IgD-negative memory B cell (primary cell): ENCODE measurements around the gene MRPL22. TPM values are rescaled to one million over a fixed set of nuclear protein-coding genes. Genes with fewer than 3 reads are reported as not detected.
A peak's percentile ranks its signal among the peaks of the same experiment; 100 is the strongest.
"Not testable (repeated sequence)": the region's sequence is repeated elsewhere in the genome, so short reads cannot be mapped to it uniquely, and the experiment has no call there.

ENCODE experiments used
- H3K27ac Mint-ChIP-seq, 3 donors: one replicate each; pipeline ENCODE4 v1.8.0; 2020 to 2022; ENCODE audit warnings: mild to moderate bottlenecking in 3 of 3, mixed read lengths in 3 of 3, moderate library complexity in 1 of 3
- H3K27me3 Mint-ChIP-seq: one replicate; pipeline ENCODE4 v1.8.0; 2021; ENCODE audit warnings: mixed read lengths
- H3K36me3 Mint-ChIP-seq: one replicate; pipeline ENCODE4 v1.8.0; 2020; ENCODE audit warnings: mild to moderate bottlenecking, mixed read lengths
- H3K4me1 Mint-ChIP-seq, 3 donors: one replicate each; pipeline ENCODE4 v1.8.0; 2020 to 2022; ENCODE audit warnings: mixed read lengths in 3 of 3, mild to moderate bottlenecking in 1 of 3
- H3K4me3 Mint-ChIP-seq, 4 donors: one replicate each; pipeline ENCODE4 v1.8.0; 2020 to 2022; ENCODE audit warnings: mild to moderate bottlenecking in 4 of 4, mixed read lengths in 4 of 4, moderate library complexity in 3 of 4
- H3K9me3 Mint-ChIP-seq, 3 donors: one replicate each; pipeline ENCODE4 v1.8.0; 2020 to 2021; ENCODE audit warnings: mixed read lengths in 3 of 3, mild to moderate bottlenecking in 1 of 3
- polyA plus RNA-seq: library from polyadenylated mRNA; unstranded; fragments of 300-500 nt; fragmentation: Illumina TruSeq; gene quantifications from one replicate; pipeline ENCODE4 v1.2.3, GENCODE V29; 2021

MRPL22 gene
- polyA plus RNA-seq, 1 donor from 2014 or later = 87.4 TPM

- H3K36me3 Mint-ChIP-seq = no peaks in the 10 kb centered on the region
- no peaks in the 10 kb centered on the region for H3K4me1 Mint-ChIP-seq
- peaks cover 0 to 10% (median 2%) of the 10 kb centered on the region in 3 donors for H3K9me3 Mint-ChIP-seq
- H3K4me3 Mint-ChIP-seq = no peak overlapping the region
- peaks cover 11% of the 10 kb centered on the region for H3K27me3 Mint-ChIP-seq
- H3K27ac Mint-ChIP-seq = no peak overlapping the region
These were observed 56.9 kb downstream of the MRPL22 start for GRCh38 chr5:154997746-154998145.

DNA sequence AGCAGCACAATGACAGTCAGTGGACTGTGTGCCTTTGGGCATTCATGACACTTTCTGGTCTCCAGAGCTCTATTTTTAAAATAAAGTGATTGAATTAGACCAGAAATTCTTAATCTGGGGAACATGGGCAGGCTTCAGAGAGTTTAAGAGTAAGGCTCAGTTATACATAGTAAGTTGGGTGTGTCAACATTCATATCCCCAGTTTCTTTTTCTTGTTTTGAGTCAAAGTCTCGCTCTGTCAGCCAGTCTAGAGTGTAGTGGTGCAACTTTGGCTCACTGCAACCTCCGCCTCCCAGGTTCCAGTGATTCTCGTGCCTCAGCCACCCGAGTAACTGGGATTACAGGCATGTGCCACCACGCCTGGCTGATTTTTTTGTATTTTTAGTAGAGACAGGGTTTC is 59.0 kb downstream of the MRPL22 start:
- Mint-ChIP-seq H3K27ac (no peak overlapping the region), H3K36me3 (no peaks in the 10 kb centered on the region)

DNA sequence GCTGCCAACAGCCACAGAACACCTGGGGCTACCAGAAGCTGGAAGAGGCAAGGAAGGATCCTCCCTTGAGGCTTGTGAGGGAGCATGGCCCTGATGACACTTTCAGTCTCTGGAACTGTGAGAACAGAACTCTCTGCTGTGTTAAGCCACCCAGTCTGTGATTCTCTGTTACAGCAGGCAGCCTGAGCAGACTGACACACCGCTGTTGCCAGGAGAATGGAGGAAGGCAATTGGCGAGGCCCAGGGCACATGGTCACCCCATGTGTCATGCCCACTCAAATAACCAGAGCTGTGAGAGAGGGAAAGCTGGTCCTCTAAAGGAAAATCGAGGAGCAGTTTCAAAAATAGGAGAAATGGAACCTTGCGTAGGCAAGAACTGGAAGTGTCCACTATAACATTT is 60.6 kb downstream of the MRPL22 start:
- Mint-ChIP-seq H3K9me3 (peaks cover 0 to 11% (median 6%) of the 10 kb centered on the region in 3 donors), H3K36me3 (no peaks in the 10 kb centered on the region), H3K27me3 (peaks cover 11% of the 10 kb centered on the region), H3K4me3 (peak overlapping the region in 1 of 4 donors; percentile 72), H3K4me1 (no peaks in the 10 kb centered on the region), H3K27ac (peak overlapping the region in 1 of 3 donors; percentile 22)

More for the DNA sequence above, 59.0 kb downstream of the MRPL22 start:
- H3K4me1 Mint-ChIP-seq = no peaks in the 10 kb centered on the region
- H3K27me3 Mint-ChIP-seq = peaks cover 11% of the 10 kb centered on the region
- no peak overlapping the region for H3K4me3 Mint-ChIP-seq
- H3K9me3 Mint-ChIP-seq = peaks cover 0 to 8% (median 3%) of the 10 kb centered on the region in 3 donors

DNA sequence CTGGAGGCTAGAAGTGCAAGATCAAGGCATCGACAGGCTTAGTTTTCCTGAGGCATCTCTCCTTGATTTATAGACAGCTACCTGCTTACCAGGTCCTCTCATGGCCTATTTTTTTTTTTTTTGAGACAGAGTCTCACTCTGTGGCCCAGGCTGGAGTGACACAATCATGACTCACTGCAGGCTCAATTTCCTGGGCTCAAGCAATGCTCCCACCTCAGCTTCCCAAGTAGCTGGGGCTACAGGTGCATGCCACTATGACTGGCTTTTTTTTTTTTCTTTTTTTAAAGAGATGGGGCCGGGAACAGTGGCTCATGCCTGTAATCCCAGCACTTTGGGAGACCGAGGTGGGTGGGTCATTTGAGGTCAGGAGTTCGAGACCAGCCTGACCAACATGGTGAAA is 61.8 kb downstream of the MRPL22 start:
- not testable (repeated sequence) for H3K4me1 Mint-ChIP-seq, H3K4me3 Mint-ChIP-seq, H3K27ac Mint-ChIP-seq, H3K36me3 Mint-ChIP-seq
- Mint-ChIP-seq H3K27me3 (peaks cover 16% of the 10 kb centered on the region), H3K9me3 (peaks cover 0 to 11% (median 6%) of the 10 kb centered on the region in 3 donors)

DNA sequence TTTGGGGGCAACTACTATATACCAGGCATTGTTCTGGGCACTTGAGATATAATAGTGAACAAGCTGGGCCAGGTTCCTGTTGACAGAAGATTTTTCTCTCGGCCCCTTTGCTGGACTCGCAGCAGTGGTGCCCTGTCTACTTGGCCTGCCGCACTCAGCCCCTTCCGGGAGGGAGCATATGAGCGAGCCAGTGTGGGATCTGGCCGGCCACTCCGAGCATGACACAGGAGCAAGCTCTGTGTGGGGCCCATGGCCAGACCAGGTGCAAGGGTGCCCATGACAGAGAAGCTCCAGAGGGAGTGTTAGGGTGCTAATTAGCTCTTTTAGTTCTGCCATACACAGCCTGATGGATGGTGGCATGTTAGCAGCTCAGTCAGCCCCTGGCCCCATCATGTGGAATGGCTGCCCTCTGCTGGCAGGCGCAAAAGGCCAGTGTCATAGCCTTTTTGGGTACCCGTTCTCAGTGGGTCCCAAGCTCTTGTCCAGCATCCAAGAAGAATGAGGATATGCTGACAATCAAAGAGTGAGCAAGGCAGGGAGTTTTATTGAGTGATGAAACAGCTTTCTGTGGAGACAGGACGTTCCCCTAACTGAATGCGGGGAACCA is 63.4 kb downstream of the MRPL22 start:
- peaks cover 17% of the 10 kb centered on the region for H3K27me3 Mint-ChIP-seq
- H3K4me1 Mint-ChIP-seq = no peaks in the 10 kb centered on the region
- H3K27ac Mint-ChIP-seq = no peak overlapping the region
- H3K4me3 Mint-ChIP-seq = no peak overlapping the region
- peaks cover 0 to 8% (median 6%) of the 10 kb centered on the region in 3 donors for H3K9me3 Mint-ChIP-seq
- H3K36me3 Mint-ChIP-seq = no peaks in the 10 kb centered on the region

GRCh38 chr5:155006265-155006664 is 65.4 kb downstream of the MRPL22 start:
- H3K4me1 Mint-ChIP-seq, H3K27me3 Mint-ChIP-seq, H3K36me3 Mint-ChIP-seq, H3K9me3 Mint-ChIP-seq, H3K27ac Mint-ChIP-seq, H3K4me3 Mint-ChIP-seq: not testable (repeated sequence)

- Mint-ChIP-seq H3K27ac (no peak overlapping the region), H3K9me3 (peaks cover 0 to 6% (median 3%) of the 10 kb centered on the region in 3 donors), H3K36me3 (no peaks in the 10 kb centered on the region), H3K27me3 (peaks cover 9% of the 10 kb centered on the region), H3K4me1 (no peaks in the 10 kb centered on the region), H3K4me3 (peak overlapping the region in 1 of 4 donors; percentile 9)
These were observed 67.8 kb downstream of the MRPL22 start for GRCh38 chr5:155008669-155009068.

DNA sequence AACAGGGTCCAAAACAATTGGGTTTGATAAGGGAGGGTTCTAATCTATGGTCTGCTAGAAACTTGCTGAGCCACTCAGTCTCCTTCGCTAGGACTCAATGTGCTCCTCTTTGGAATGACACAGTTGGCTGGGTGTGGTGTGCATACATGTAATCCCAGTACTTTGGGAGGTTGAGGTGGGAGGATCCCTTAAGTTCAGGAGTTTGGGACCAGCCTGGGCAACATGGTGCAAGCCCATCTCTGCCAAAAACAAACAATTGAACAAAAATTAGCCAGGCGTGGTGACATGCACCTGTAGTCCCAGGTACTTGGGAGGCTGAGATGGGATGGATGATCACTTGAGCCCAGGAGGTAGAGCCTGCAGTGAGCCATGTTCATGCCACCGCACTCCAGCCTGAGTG is 70.0 kb downstream of the MRPL22 start:
- H3K4me1 Mint-ChIP-seq = peaks cover 0 to 2% (median 1%) of the 10 kb centered on the region in 3 donors
- peaks cover 9% of the 10 kb centered on the region for H3K27me3 Mint-ChIP-seq
- no peak overlapping the region for H3K27ac Mint-ChIP-seq
- no peak overlapping the region for H3K4me3 Mint-ChIP-seq
- peaks cover 1% of the 10 kb centered on the region for H3K36me3 Mint-ChIP-seq
- peaks cover 4 to 6% (median 5%) of the 10 kb centered on the region in 3 donors for H3K9me3 Mint-ChIP-seq

DNA sequence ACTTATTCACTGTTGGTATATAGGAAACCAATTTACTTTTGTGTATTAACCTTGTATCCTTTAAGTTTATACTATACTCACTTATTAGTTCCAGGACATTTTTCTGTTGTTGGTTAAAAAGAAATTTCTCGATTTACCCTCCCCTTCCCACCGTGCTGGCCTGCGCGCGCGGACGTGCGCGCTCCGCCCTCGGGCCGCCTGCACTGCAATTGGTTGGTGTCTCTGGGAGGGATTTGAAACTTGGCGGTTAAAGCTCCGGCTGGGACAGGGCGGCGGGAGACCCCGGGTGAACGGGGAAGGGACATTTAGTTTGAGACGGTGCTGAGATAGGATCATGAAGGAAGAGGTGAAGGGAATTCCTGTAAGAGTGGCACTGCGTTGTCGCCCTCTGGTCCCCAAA is 72.7 kb downstream of the MRPL22 start, which contains the start of gene KIF4B:
TSS of gene KIF4B (plus strand) at position 230 of the 400 bp plus-strand sequence. CDS start at position 335, 105 bp downstream.
- Mint-ChIP-seq H3K27me3 (peaks cover 3% of the 10 kb centered on the region), H3K36me3 (peaks cover 1% of the 10 kb centered on the region), H3K4me1 (peaks cover 0 to 4% (median 2%) of the 10 kb centered on the region in 3 donors), H3K9me3 (peaks cover 1 to 5% (median 3%) of the 10 kb centered on the region in 3 donors), H3K4me3 (no peak within 1 kb of the TSS), H3K27ac (no peak within 1 kb of the TSS)

GRCh38 chr5:155015239-155015638 is 74.4 kb downstream of the MRPL22 start:
- Mint-ChIP-seq H3K27ac (no peak overlapping the region), H3K4me3 (no peak overlapping the region), H3K36me3 (peaks cover 1% of the 10 kb centered on the region), H3K9me3 (peaks cover 0 to 5% (median 3%) of the 10 kb centered on the region in 3 donors), H3K4me1 (peaks cover 0 to 4% (median 2%) of the 10 kb centered on the region in 3 donors), H3K27me3 (peaks cover 3% of the 10 kb centered on the region)

- peaks cover 1% of the 10 kb centered on the region for H3K36me3 Mint-ChIP-seq
- no peak overlapping the region for H3K4me3 Mint-ChIP-seq
These were observed 76.7 kb downstream of the MRPL22 start for GRCh38 chr5:155017610-155018009.

More at GRCh38 chr5:155017610-155018009, 76.7 kb downstream of the MRPL22 start:
- H3K4me1 Mint-ChIP-seq = peaks cover 0 to 4% (median 2%) of the 10 kb centered on the region in 3 donors
- H3K9me3 Mint-ChIP-seq = peaks cover 0 to 5% (median 3%) of the 10 kb centered on the region in 3 donors
- H3K27me3 Mint-ChIP-seq = peaks cover 1% of the 10 kb centered on the region
- no peak overlapping the region for H3K27ac Mint-ChIP-seq

Other genes starting within 250 kb of the MRPL22 start
- gene LARP1, start 185.7 kb upstream of the MRPL22 start, polyA plus RNA-seq = 24.9 TPM
- gene FAXDC2, start 90.5 kb upstream of the MRPL22 start, polyA plus RNA-seq = 0.90 TPM
- 143 TPM for gene CNOT8, start 82.4 kb upstream of the MRPL22 start, polyA plus RNA-seq
- 8.4 TPM for gene GEMIN5, start 2.9 kb upstream of the MRPL22 start, polyA plus RNA-seq
- not detected for gene KIF4B, start 72.7 kb downstream of the MRPL22 start, polyA plus RNA-seq